A549 treated with DMSO at 1 μM for 4 hours (cell line): ENCODE data around the gene ISCU. TPM values are rescaled to one million over a fixed set of nuclear protein-coding genes. Genes with fewer than 3 reads are reported as not detected.

Source experiments
- total RNA-seq: library from RNA; stranded (reverse); fragments of 200-300 nt; extraction: Qiagen RNA extraction; gene quantifications from 5 replicates; pipeline ENCODE4 v1.2.3, GENCODE V29; 2022; ENCODE audit warnings: low read depth

Gene ISCU
- total RNA-seq = 81.0 to 107 TPM (median 93.8 TPM) in 5 replicates

GRCh38 chr12:108562348-108563135 lies at the start of gene ISCU:
ISCU (plus strand) TSS chr12:108562596; CDS start chr12:108562623, 27 bp downstream.

DNA sequence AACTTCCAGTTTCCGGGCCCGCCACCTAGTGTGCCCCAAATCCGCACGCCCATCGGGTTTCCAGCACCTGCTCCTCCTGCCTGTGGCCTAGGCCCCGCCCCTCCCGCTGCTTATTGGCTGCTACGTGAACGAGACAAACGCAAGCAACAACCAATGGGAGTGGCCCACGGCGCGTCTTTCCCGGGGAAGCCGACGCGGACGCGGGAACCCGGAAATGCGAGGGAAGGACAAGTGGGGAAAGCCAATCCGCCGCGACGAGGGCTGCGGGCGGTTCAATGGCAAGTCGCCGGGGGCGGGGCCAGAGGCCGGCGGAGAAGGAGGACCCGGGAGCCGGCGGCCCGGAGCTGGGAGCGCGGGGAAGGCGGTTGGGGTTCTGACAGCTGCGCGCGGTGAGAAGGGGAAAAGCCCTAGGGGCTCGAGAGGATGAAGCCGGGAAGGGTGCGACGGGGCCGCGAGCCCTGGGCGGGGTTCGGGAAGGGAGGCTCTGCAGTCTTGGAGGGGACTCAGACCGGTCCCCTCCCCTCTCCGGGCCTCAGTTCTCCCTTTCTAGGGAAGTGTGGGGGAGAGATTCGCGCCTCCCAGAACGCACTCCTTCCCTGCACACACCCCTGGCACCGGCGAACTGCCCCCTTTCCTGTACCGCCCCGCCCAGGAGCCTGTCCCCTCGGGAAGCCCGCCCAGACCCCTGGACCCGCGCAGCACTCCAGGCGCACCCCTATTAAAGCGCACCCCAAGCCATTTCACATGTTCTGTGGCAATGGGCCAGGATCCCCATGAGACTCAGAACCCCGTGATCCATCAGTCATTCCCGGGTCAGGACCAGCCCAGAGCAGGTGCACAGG lies 47.2 kb upstream of the ISCU start, which contains the start of gene FICD:
FICD (plus strand) TSS at position 305 of the 842 bp plus-strand sequence. CDS start 1,696 bp downstream, outside the sequence.

GRCh38 chr12:108560752-108561719 lies 1.4 kb upstream of the ISCU start, which contains the start of gene SART3:
SART3 (minus strand) TSS chr12:108561173; CDS start chr12:108561154, 19 bp downstream.

DNA sequence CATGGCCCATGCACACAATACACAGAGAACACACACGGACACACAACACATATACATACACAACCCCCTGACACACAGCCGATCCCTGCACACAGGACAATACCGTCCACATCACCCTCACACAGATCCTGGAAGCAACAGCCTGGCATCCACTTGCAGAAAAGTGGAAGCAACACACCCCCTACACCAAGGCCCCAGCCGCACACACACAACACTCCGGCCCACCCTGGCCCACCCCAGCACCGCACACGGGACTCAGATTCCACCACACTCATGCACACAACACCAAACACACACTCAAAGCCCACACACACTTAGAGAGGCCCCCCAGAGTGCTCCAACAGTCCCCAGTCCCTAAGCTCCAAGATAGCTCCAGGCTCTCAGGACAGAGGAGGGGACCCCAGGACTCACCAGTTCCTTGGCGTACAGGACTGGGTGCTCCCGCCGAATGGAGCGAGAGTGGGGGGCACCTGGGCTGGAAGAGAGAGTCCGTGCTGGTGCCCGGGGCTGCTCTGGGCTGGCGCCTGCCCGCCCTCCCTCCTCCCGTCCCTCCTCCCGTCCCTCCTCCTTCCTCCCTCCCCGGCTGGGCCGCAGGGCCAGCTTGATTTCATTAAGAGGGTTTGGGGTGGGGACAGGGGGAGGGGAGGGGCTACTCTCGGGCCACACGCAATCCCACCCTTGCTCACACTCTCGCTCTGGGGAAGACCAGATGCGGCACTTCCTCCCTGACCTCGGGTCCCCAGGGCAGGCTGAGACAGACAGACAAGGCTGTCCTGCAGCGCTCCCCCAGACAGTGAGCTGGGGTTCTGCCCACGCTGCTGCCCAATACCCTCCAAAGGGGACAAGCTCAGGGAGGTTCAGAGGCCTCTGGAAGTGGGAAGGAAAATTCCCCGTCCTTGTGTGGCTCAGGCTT lies 35.4 kb downstream of the ISCU start, which contains the start of gene TMEM119:
TMEM119 (minus strand) TSS at position 526 of the 913 bp plus-strand sequence. CDS start 5,701 bp downstream, outside the sequence.

Other genes starting within 250 kb of the ISCU start
- gene CMKLR1, start 223.3 kb upstream of the ISCU start, total RNA-seq = not detected in 5 replicates
- gene FICD, start 47.3 kb upstream of the ISCU start, total RNA-seq = 3.1 to 3.6 TPM (median 3.5 TPM) in 5 replicates
- 41.9 to 52.3 TPM (median 44.8 TPM) in 5 replicates for gene SART3, start 1.4 kb upstream of the ISCU start, total RNA-seq
- 0.03 to 0.34 TPM (median 0.14 TPM) in 5 replicates for gene TMEM119, start 35.5 kb downstream of the ISCU start, total RNA-seq
- gene SELPLG, start 71.3 kb downstream of the ISCU start, total RNA-seq = 0.94 to 1.3 TPM (median 1.0 TPM) in 5 replicates
- 182 to 234 TPM (median 196 TPM) in 5 replicates for gene CORO1C, start 168.9 kb downstream of the ISCU start, total RNA-seq